ENCODE data around the gene MRPL48.
A peak's percentile ranks its signal among the peaks of the same experiment; 100 is the strongest.
"Not testable (repeated sequence)": the region's sequence is repeated elsewhere in the genome, so short reads cannot be mapped to it uniquely, and the experiment has no call there.

MRPL48 gene

DNA sequence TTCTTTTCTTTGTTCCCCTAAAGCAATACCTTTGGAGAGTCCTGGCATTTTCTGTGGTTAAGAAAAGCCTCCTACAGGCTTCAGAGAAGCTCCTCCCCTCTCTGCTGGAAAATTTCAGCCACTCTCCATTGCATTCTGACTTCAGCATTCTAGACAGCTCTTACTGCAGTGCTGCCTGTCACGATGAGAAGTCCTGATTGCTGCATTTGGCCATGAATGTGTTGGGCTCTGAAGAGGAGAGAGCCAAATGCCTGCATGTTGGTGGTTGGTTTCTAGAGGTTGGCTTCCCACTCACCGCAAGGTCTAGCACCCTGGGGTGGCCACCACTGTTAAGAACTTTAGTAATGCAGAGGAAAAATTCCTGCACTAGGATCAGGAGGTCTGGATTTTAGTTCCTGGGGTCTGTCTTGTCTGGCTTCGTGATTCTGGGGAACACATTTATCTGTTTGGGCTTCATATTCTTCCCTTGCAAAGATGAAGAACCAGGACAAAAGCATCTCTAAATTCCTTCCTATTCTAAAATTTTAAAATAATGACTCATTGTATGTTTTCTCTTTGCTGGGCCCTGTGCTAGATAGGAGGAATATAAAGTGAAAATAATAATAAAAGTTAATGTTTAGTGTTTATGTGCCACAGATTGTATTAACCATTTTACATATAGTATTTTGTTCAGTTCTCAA lies 50.9 kb downstream of the MRPL48 start:
- H3K4me3 ChIP-seq (ENCODE audit: low read depth, low read length), result no peak overlapping the region

DNA sequence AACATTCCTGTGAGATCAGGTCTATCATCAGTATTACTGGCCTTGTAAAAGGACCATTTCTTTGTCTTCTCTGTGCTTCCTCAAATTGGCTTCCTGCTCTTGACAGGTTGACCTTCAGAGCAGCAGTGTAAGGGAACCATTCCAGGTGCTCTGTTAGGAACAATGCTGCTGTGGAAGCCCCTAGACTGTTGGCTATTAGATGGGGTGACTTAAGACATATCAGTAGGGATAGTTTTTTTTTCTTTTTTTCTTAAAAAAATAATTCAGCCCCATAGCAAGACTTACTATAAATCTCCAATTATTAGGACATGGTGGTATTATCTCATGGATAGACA lies 51.4 kb downstream of the MRPL48 start:
- H3K4me3 ChIP-seq (ENCODE audit: low read depth, low read length), result no peak overlapping the region

GRCh38 chr11:73851046-73851764 lies 63.5 kb downstream of the MRPL48 start:
- H3K4me3 ChIP-seq (ENCODE audit: low read depth, low read length), result no peak overlapping the region

- H3K4me3 ChIP-seq (ENCODE audit: low read depth, low read length), result no peak overlapping the region
These were observed 64.4 kb downstream of the MRPL48 start for GRCh38 chr11:73852049-73852448.

DNA sequence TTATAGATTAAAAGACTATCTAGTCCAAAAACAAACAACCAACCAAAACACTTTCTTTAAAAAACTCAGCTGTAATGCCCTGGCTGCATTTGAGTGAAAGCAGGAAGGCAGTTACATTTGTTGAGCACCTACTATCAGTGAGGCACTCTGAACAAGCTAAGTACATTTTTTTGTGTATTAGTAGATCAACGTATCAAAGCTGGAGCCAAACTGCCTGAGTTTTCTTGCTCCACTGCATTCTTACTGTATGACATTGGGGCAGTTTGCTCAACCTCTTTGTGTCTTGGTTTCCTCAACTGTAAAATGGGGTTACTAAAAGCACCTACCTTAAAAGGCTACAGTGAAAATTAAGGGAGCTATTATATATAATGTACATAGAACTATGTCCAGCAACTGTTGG lies 67.0 kb downstream of the MRPL48 start:
- no peak overlapping the region for H3K4me3 ChIP-seq (ENCODE audit: low read depth, low read length)

DNA sequence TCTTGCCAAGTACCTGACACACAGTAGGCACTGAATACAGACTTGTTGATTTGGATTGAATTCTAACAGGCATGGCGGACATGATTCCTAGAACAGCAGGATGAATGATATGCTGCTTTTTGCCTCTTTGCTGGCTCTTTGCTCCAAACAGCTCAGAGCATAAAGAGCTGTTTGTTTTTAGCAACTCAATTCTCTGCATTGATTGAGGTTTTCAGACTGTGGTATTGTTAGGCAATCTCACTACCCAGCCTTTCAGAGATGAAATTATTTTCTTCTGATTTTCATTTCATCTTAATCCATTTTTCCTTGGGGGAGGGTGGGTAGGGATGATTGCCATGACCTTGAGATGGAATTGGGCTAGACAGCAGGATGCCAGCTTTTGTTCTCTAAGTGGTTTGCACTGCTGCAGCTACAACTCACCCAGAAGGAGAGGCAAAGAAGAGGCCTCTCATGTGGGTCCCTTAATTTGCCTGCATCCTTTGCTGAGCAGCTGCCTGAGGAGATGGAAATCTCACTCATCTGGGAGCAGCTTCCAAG lies 68.4 kb downstream of the MRPL48 start:
- no peak overlapping the region for H3K4me3 ChIP-seq (ENCODE audit: low read depth, low read length)

GRCh38 chr11:73859671-73860070 lies 72.0 kb downstream of the MRPL48 start:
- no peak overlapping the region for H3K4me3 ChIP-seq (ENCODE audit: low read depth, low read length)

- H3K4me3 ChIP-seq (ENCODE audit: low read depth, low read length), result no peak overlapping the region
These were observed 72.5 kb downstream of the MRPL48 start for GRCh38 chr11:73860202-73860601.

DNA sequence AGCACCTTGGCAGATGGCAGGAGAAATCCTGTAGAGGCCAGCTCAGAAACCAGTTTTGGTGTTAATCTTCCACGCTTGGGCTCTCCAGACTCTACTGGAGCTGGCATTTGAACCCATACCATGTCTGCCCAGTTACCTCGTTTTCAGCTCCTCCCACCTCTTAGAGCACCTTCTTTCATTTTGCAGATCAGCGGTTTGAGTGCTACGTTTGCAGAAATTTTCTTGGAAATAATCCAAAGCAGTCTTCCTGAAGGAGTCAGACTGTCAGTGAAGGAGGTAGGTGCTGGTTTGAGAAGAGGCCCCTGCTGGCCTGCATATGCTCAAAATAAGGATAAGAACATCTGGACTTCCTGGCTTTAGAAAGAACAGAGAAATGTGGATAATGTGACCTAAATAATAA lies 75.3 kb downstream of the MRPL48 start:
- no peak overlapping the region for H3K4me3 ChIP-seq (ENCODE audit: low read depth, low read length)

GRCh38 chr11:73866095-73866579 lies 78.5 kb downstream of the MRPL48 start:
- H3K4me3 ChIP-seq (ENCODE audit: low read depth, low read length), result no peak overlapping the region

- H3K4me3 ChIP-seq (ENCODE audit: low read depth, low read length), result no peak overlapping the region
These were observed 78.9 kb downstream of the MRPL48 start for GRCh38 chr11:73866586-73866996.

DNA sequence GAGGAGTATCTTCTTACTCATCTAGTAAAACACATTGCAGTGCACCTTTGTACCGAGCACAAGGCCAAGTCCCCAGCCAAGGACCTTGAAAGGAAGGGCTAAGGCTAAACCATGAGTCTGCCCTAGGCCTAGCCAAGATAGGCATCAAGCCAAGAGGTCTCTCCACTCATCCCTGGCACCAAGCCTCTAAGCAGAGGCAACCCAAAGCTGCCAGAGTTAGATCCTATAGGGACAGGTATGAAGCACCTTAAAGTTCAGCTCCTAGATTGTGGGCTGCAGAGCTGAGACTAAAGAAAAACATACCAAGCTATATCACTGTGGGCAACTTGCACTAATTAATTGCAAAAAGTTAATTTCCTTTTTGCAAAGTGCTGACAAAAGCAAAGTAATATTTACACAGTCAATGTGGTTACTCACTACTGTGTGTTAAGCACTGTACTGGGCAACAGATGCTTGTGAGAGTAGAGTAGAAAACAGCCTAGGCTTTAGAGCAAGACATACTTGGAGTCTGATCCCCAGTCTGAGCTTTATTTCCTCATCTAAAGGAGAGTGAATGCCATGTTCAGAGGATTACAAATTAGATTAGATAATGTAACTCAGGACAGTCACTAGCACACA lies 81.8 kb downstream of the MRPL48 start:
- no peak overlapping the region for H3K4me3 ChIP-seq (ENCODE audit: low read depth, low read length)

GRCh38 chr11:73870261-73870660 lies 82.6 kb downstream of the MRPL48 start:
- no peak overlapping the region for H3K4me3 ChIP-seq (ENCODE audit: low read depth, low read length)

- H3K4me3 ChIP-seq (ENCODE audit: low read depth, low read length), result no peak overlapping the region
These were observed 85.2 kb downstream of the MRPL48 start for GRCh38 chr11:73872749-73873357.

DNA sequence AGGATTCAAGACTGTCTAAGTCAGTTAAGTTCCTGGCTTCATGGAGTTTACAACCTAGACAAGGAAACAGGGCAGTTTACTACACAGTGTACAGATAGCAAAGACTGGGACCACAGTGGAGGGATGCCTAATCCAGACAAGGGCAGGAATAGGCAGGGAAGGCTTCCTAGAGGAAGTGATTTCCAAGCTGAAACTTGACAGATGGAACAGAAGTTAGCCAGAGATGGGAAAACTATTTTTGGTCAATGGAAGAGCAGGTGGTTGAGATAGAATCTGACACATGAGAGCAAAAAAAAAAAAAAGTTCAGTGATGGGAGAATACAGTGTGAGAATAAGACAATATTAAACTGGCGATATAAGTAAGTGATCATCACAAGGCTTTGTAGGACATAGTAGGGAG lies 87.7 kb downstream of the MRPL48 start:
- peak overlapping the region; percentile 92 for H3K4me3 ChIP-seq (ENCODE audit: low read depth, low read length)

DNA sequence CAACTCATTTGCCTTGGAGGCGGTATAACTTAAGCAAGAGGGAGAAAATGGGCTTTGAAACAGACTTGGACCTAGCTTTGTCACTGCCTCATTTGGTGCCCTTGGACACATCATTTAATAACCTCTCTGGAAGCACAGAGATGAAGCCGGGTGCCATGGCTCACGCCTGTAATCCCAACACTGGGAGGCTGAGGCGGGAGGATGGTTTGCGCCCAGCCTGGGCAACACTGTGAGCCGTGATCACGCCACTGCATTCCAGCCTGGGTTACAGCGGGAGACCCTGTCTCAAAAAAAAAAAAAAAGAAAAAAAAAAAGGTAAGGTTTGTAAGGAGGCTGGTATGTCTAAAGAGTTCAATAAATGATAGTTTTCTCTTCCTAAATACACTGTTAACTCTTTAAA lies 88.2 kb downstream of the MRPL48 start:
- peak overlapping the region; percentile 92 for H3K4me3 ChIP-seq (ENCODE audit: low read depth, low read length)

DNA sequence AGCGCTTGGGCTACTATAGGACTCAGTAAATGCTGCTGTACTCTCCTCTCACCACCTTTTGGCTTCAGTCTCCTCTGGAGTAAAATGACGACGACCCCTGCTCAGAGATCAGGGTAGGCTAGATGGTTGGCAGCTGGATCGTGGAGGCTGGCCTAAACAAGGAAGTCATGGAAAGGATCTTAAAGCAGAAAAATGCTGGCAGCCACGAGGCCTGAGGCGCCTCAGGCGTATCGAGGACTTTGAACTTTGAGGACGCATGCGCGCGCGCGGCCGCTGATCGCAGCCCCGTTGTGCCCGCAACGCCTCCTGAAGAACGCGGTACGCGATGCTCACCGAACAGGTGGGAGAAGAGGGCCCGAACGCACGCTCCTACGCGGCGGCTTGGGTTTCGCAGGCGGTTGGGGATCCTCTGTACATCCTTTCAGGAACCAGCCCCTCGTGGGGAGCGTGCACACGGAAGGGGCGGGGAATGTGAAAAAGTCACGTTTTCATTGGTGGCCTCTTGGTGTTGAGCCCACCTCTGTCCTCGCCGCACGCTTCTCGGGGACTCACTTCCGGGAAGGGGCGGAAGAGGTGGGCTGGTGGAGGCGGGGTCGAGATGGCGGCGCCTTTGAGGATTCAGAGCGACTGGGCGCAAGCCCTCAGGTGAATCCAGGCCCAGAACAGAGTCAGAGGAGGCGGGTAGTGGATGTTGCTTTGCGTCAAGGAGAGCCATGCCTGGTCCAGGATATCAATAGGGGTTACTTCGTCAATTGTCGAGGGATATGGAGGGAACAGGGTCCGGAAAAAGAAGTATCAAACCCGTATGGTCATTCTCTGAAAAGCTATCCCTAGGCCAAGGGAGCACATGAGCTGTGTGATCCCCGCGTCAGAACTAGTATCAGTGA lies 89.0 kb downstream of the MRPL48 start, which contains the start of the genes COA4 and PAAF1:
Gene COA4 (minus strand): TSS at position 423 of the 887 bp plus-strand sequence. CDS start 3,468 bp downstream, outside the sequence.
Gene PAAF1 (plus strand): TSS at position 576 of the 887 bp plus-strand sequence. CDS start 23 bp downstream, at position 599.
- peak within 1 kb of the TSS; percentile 92 for H3K4me3 ChIP-seq (ENCODE audit: low read depth, low read length)

DNA sequence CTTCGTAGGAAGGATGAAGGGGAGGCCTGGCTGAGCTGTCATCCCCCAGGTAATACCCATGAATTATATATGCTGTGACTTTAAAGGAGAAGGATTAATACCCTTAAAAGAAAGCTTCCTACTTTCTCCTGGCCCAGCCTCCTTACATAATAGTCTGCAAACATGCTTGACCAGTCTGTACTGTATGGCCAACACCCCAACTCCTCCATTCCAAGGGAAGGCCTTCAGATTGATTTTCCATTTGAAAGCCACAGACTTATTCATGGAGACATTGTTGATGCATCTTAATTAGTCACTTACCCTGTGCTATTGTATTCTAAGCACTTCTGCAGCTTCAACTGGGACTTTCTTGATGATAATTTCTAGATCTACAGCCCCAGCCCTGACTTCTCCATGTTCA lies 91.1 kb downstream of the MRPL48 start:
- H3K4me3 ChIP-seq (ENCODE audit: low read depth, low read length), result no peak overlapping the region

DNA sequence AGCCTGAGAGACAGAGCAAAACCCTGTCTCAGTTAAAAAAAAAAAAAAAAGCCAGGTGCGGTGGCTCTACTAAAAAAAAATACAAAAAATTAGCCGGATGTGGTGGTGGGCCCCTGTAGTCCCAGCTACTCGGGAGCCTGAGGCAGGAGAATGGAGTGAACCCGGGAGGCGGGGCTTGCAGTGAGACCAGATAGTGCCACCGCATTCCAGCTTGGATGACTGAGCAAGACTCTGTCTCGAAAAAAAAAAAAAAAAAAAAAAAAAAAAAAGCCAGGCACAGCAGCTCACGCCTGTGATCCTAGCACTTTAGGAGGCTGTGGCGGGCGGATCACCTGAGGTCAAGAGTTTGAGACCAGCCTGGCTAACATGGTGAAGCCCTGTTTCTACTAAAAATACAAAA lies 92.8 kb downstream of the MRPL48 start:
- H3K4me3 ChIP-seq (ENCODE audit: low read depth, low read length), result not testable (repeated sequence)

- no peak overlapping the region for H3K4me3 ChIP-seq (ENCODE audit: low read depth, low read length)
These were observed 96.2 kb downstream of the MRPL48 start for GRCh38 chr11:73883856-73884255.

Measured in iPS-11a (cell line).